HG03175 (cell line): ENCODE measurements around the gene SLC1A7.

ENCODE experiments used
- ATAC-seq: cut with Tn5 transposase; IDR thresholded peaks from one replicate; pipeline ENCODE4 v1.9.1; 2021; ENCODE audit warnings: mild to moderate bottlenecking, moderate library complexity; ENCODE audit not compliant: unreplicated experiment

The SLC1A7 gene

DNA sequence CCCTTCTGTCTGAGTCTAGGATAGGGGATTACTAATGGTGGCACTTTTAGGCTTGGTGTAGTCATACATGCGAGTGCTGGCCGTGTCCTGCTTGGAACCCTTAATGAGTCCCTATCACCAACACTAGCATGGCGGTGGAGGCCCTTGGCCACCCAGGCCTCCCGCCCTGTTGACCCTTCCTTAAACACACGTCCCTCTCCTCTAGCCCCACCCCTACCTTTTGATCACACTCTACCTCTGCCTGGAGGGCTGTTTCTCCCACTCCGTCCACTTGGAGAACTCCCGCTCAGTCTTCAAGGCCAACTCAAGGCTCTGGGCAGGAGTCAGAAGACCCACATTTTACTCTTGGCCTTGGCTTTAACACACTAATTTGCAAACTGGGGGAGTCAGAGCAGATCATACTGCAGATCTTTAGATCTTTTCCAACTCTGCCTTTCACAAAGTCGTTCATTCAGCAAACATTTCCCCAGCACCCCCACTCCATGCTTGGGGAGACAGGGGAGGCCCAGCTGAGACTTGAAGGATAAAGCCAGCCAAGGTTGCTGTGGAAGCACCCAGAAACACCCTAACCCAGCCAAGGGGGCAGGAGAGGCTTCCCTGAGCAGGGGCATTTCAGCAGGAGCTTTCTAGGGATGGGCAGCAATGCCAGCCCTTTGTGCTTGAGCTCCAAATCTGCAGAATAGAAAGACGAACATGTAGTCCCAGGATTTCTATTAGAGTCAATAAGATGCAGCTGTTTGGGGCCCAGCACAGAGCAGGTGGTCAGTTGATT is 78.5 kb downstream of the SLC1A7 start:
- ATAC-seq: no peak

- no peak for ATAC-seq
These were observed 79.5 kb downstream of the SLC1A7 start for GRCh38 chr1:53062708-53063591.

- no peak for ATAC-seq
These were observed 80.4 kb downstream of the SLC1A7 start, which contains the start of gene PODN for GRCh38 chr1:53061859-53062707. TSS of gene PODN (plus strand) at chr1:53062213. CDS start at chr1:53069856, 7,643 bp downstream.

- ATAC-seq: no peak
These were observed 81.1 kb downstream of the SLC1A7 start for GRCh38 chr1:53061123-53061858.

DNA sequence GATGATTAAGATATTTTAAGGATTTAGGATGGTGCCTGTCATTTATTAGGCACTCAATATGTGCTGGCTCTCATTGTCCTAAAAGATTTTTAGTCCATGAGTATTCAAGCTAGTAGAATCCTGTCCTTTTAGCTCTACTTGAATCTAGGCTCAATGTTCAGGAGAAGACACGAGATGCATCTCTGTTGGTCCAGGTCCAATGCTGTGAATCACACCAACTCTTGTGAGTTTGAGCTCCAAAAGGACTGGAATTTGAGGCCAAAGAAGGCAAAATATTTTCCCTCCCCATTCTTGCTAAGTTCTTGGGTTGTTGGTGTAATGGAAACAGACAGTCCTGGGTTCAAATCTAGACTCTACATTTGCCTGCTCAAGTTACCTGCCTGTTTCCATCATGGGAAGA is 81.9 kb downstream of the SLC1A7 start:
- no peak for ATAC-seq

- no peak for ATAC-seq
These were observed 85.3 kb downstream of the SLC1A7 start for GRCh38 chr1:53057127-53057526.

GRCh38 chr1:53051676-53052075 is 90.8 kb downstream of the SLC1A7 start:
- no peak for ATAC-seq

GRCh38 chr1:53050310-53050709 is 92.1 kb downstream of the SLC1A7 start:
- no peak for ATAC-seq

DNA sequence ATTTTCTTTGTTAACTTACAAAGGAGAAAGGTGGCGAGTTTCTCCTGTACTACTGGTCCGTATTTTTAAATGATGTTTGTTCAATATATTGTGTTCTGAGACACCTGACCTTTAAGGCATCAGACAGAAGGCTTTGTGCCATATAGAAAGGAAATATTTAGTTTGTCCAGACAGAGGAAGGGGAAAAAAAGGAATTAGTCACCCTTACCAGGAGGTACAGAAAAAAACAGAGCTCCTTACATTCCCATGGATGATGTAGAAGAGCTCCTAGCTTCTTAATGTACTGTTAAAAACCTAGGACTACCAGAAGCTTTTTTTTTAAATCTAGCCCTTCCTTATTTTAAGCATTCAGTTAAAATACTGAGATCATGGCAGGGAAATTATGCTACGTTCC is 92.9 kb downstream of the SLC1A7 start:
- no peak for ATAC-seq

DNA sequence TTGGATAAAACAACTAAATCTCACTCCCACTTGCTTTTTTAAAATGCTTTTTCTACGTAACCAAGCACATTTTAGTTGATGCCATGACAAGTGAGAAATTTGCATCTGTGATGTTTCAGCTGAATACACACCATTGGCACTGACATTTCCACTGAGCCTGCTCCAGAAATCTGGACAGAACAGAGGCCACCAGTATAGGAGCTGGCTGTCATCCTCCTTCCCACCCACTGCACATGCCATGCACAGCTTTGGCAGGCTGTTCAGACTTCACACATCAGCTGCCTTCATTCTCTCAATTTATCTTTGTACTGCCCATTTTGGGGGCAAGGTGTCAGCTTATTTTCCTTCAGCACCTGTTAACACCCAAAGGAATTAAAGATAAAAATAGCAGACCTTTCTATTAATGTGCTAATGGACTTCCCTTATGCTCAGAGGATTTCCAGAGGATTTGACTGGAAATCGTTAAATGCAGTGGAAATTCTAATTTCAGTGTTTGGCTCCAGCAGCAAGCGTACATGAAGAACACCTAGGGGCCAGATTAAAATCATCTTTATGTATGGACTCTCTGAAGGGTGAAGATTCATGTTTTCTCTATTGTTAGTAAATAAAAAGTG is 93.4 kb downstream of the SLC1A7 start:
- no peak for ATAC-seq

DNA sequence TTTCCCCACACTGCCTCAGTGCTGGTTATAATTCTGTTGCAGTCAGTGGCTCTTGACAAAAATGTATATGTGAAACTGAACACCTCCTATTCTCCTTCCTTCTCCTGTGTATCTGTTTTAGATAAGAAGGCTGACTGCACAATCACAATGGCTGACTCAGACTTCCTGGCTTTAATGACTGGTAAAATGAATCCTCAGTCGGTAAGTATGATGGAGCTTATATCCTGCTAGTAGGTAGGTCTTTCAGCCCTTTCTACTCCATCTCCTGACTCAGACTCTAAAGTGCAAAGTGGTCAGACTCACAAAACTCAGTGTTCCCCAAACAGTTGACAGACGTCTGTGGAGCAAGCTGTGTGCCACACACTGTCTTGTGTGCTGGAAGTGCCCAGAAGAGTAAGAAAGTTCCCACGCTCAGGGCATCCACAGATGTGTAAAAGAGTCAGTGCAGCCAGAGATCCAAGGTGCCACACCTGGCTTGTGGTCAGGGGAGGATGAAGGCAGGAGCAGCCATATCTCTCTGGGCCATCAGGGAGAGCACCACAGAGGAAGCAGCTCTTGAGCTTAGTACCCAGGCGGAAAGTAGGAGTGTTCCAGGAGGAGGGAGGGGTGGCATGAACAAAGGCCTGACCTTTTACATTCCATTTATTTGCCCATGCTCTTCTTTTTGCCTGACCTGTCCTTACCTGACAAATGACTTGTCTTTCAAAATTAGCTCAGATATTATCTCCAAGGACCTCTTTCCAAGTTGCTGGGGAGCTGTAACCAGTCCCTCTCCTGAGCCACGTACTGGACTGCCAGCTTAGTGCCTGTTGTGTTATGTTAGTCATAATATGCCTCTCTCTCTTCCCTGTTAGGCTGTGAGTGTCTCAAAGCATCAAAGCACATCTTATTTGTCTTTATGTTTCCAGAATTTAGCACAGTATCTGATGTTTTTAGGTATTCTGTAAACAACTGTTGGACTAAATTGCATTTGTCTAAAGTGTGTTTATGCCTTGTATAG is 94.4 kb downstream of the SLC1A7 start:
- ATAC-seq: no peak

- ATAC-seq: no peak
These were observed 95.5 kb downstream of the SLC1A7 start for GRCh38 chr1:53046930-53047329.

GRCh38 chr1:53044926-53045325 is 97.5 kb downstream of the SLC1A7 start:
- no peak for ATAC-seq

- no peak for ATAC-seq
These were observed 99.2 kb downstream of the SLC1A7 start for GRCh38 chr1:53043271-53043670.

DNA sequence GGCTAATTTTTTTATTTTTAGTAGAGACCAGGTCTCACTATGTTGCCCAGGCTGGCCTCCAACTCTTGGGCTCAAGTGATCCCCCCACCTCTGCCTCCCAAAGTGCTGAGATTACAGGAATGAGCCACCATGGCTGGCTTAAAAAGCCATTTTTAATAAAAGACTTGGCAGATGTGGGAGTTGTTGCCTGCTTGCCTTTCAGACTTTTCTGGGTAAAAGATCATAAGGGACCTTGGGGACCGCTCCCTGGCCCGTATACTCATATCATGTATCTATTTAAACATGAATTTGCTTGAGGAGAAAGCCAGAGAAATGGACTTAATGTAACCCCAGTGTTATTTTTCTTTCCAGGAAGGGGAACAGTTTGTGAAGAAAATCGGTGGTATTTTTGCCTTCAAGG is 103.9 kb downstream of the SLC1A7 start:
- no peak for ATAC-seq
